ENCODE measurements around the gene KDM1B.

Gene KDM1B, protein sequence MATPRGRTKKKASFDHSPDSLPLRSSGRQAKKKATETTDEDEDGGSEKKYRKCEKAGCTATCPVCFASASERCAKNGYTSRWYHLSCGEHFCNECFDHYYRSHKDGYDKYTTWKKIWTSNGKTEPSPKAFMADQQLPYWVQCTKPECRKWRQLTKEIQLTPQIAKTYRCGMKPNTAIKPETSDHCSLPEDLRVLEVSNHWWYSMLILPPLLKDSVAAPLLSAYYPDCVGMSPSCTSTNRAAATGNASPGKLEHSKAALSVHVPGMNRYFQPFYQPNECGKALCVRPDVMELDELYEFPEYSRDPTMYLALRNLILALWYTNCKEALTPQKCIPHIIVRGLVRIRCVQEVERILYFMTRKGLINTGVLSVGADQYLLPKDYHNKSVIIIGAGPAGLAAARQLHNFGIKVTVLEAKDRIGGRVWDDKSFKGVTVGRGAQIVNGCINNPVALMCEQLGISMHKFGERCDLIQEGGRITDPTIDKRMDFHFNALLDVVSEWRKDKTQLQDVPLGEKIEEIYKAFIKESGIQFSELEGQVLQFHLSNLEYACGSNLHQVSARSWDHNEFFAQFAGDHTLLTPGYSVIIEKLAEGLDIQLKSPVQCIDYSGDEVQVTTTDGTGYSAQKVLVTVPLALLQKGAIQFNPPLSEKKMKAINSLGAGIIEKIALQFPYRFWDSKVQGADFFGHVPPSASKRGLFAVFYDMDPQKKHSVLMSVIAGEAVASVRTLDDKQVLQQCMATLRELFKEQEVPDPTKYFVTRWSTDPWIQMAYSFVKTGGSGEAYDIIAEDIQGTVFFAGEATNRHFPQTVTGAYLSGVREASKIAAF

DNA sequence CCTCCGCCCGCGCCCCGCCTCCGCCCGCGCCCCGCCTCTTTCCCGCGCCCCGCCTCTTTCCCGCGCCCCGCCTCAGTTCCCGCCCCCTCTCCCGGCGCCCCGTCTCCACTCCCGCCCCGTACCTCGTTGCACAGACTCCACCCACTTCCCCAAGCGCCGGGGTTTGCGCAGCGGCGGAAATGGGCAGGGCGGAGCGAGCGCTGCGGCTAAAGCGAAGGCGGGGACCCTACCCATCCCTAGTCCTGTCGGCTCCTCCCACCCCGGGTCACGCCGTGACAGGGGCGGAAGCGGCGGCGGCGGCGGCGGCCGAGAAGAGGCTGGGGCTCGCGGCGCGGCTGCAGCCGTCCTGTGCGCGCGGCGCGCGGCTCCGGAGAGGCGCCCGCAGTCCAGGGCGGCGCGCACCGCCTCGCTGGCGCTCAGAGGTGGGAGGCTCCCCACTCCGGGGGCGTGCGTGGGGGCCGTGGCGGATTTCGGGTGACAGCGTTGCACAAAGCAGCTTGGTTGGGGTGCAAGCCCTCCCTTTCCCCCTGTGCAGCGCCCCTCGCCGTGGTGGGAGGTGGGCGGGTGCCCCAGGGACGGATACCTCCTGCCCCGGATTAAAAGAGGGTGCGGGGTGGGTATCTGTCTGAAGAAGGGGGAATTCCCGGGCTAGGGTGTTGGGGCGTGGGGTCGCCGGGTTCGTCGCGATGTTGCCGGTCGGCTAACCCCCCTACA is at the start of gene KDM1B:
KDM1B (plus strand) TSS at position 273 of the 714 bp plus-strand sequence. CDS start 4,474 bp downstream, outside the sequence.
- peak; percentile 92 to 98 (median 94) for DNase-seq (ENCODE audit: low read depth in 4 of 4, low spot score in 1 of 4)

DNA sequence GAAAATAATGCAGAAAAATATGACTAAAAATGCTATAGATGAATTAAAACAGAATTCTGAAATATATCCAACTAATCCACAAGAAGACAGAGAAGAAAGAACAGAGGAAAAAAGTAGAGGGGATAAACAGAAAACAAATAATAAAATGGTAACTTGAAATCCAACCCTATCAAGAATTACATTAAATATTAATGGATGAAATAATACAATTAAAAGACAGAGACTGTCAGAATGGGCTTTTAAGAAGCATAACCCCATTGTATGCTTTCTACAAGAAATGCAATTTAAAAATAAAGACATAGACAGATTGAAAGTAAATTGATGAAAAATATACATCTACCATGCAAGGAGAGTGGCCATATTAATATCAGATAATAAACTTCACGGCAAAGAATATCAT is 48.2 kb upstream of the KDM1B start:
- no peak for DNase-seq (ENCODE audit: low read depth in 4 of 4, low spot score in 1 of 4)

DNA sequence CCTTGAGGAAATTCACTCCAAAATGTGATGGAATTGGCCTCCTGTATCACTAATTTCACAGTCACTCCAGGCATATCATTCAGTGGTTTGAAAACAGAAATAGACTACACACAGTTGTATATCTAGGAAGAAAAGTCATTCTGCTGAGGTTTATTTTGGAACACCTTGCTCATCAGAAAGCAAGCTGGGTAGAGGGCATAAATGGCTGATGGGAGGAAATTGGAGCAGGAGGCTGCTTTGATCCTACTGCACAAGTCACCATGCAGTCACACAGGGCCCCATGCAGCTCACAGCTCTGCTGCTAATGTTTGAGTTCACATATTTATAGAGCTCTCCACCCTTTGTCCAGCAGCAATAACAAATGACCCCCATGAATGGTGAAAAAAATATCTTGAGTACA is 45.1 kb upstream of the KDM1B start:
- DNase-seq (ENCODE audit: low read depth in 4 of 4, low spot score in 1 of 4): no peak

DNA sequence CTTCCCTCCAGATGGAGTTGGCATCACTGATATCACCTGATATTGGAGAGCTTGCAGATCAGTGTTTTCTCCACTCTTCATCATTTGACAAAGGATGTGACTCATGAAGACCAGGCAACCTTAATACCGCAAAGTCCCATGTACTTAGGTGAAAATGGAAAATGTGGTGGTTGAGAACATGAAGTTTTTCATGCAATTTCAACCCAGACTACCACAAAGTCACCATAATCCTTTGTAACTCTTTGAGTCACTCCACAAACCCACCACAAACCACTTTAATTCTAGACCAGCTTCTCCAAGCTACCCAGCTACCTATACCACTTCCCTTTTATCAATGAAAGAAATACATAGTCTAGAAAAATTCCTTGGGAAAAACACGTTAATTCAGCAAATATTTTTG is 39.9 kb upstream of the KDM1B start:
- DNase-seq (ENCODE audit: low read depth in 4 of 4, low spot score in 1 of 4): no peak

DNA sequence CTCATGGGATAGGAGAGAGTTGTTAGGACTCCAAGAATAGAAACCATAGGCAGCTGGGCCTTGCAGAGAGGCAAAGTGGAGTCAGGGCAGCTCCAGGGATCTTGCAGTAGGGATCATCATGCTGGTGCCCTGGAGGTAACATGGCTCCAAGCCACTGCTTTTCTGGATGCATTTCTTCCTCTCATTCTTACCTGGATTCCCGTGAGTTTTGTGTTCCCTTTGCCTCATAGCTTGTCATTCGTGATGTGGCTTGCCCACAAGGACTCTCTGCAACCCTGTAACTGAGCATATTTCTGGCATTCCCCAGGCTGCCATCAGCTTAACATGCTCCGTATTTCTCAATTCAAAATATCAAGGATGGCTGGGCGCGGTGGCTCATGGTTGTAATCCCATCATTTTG is 38.1 kb upstream of the KDM1B start:
- DNase-seq (ENCODE audit: low read depth in 4 of 4, low spot score in 1 of 4): no peak

DNA sequence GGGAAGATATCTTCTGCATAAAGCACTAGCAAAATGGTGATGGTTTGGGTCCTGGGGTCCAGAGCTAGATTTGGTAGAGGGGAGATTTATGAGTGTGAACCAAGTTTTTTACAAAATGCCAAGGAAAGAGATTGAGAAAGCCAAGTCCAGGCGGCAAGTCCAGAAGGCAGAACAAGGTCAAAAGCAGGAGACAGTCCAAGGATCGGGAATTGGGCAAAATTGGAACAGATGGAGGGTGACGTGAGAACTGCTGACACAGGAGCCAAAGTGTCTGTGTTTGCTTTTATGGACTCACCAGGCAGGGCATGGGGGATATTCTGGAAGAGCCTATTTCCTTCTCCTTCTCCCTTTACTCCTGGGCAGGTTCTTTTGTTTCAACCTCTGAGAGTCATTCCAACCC is 36.9 kb upstream of the KDM1B start:
- DNase-seq (ENCODE audit: low read depth in 4 of 4, low spot score in 1 of 4): no peak

DNA sequence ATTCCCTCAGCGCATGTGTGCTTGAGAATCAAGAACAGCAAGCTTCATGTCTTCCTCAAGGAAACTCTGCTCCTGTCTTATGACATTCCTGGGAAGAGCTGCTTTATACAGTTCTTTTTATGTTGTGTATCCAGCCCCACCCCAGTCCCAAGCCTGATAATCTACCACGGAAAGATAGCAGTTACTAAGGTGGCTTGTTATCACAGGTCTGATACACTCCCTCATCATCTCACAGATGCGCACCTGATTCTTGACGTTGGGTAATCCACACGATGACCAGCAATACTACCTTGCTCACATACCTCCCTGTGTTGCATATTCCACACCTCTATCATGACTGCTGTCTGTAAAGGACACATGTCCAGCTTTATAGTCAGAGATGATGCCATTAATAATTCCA is 36.0 kb upstream of the KDM1B start:
- no peak for DNase-seq (ENCODE audit: low read depth in 4 of 4, low spot score in 1 of 4)

DNA sequence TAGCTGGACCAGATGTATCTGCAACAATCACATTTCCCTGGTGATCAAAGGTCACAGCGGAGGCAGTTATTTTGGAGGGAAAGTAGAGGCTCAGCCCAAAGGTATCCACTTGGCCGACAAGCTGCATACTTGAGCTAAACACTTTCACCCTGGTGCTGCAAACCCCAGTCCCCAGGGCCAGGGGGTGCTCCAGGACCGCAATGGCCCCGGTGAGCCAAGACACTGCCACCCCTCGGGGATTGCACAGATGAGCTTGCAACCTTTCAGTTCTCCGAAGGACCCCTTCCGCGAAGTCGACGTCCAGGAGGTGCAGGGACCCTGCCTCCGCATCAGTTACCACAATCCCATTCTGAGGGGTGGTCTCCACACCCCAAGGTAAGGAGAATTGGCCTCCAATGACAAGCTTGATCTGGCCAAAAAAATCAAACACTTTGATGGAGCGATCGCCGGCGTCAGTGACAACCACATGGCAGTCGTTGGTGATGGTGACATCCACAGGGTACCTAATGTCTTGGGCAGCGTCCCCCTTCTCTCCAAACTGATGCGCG is 33.6 kb upstream of the KDM1B start:
- no peak for DNase-seq (ENCODE audit: low read depth in 4 of 4, low spot score in 1 of 4)

DNA sequence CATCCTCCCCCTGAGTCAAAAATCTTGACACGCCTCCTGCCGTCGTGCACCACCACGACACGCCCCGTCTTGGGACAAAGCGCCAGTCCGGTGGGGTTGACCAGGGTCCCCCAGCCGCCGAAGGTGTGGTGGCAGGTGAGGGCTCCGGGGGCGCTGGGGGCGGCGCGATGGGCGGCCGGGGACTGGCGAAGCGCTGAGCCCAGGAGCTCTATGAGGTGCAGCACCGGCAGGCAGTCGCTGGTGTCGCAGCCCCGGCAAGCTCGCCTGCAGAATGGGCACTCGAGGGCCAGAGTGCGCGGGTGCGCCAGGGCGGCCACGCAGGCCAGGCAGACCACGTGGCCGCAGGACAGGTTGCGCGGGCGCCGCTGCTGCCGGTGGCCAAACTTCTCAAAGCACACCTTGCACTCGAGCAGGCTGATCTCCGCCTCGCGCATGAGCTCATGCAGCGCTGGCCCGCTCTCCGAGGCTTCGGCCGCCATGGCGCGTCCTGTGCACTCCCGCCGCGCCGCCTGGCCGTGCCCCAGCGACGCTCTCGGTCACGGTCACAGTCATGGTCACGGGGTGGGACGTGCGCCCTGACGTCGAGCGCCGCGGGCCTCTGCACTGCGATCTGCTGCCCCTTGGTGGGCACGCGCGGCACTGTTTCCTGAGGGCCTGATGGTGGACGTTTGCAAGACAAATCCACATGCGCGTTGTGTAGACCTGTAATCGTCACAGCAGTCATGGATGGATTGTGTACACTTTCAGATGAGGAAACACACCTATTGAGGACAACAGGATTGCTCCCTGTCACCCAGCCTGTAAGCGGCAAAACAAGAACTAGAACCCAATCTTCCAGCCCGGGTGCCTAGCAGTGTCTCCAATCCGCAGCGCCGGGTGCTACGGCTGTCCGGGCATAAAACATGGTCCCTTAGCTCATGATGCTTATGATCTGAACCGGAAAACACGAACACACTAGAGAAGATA is 32.8 kb upstream of the KDM1B start, which contains the start of gene NHLRC1:
NHLRC1 (minus strand) TSS at position 550 of the 966 bp plus-strand sequence; CDS start at position 479, 71 bp downstream.
- peak; percentile 38 to 70 (median 52) for DNase-seq (ENCODE audit: low read depth in 4 of 4, low spot score in 1 of 4)

DNA sequence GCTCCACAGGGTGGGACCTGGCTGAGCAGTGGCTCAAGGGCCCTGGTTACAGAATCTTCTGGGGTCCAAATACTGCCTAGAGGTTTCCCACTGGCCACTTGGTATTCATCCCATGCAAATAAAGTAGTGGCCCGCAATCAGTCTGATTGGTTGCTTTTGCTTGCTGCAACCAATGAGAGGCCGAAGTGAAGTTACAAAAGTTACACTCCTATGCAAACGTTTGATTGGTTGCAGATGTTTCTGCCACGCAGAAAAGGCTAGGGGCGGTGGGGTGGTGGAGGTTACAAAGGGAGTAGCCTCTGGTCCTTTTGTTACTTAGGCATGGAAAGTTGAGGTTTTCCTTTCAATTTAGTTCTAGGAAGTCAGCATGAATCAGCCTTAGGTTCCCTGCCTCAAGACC is 29.1 kb upstream of the KDM1B start:
- no peak for DNase-seq (ENCODE audit: low read depth in 4 of 4, low spot score in 1 of 4)

DNA sequence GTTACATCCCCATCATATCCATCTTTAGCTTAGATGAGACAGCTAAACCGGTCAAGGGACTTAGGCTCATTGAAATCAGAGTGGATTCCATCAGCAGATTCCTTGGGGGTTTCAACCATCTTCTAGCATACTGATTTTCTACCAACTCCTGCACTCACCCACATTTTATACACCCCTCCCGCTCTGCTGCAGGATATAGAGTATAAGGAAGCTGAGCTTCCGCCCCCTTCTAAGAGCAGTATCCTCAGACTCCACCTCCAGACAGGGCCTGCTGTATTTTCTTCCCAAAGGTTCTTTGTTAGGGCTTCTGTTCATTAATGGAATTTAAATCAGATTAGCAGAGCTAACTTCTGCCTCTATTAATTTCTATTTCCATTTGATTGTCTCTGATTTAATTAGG is 22.9 kb upstream of the KDM1B start:
- DNase-seq (ENCODE audit: low read depth in 4 of 4, low spot score in 1 of 4): no peak

DNA sequence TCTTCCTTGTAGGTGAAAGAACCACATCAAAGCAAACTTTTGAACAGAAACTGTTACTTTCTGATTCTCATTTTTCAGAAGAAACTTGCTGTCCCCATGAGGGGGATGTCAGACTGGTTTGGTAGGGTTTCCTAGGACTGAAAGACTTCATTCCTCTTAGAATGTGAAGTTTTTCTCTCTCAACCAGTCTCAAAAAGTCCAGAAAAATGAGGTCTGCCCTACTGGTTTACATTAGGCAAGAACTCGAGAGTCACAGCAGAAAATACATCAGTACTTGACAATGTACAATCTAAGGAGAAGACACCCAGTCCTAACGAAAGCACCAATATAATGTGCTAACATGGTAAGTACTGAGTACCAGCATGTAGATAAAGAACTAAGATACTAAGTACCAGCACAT is 20.1 kb upstream of the KDM1B start:
- no peak for DNase-seq (ENCODE audit: low read depth in 4 of 4, low spot score in 1 of 4)

DNA sequence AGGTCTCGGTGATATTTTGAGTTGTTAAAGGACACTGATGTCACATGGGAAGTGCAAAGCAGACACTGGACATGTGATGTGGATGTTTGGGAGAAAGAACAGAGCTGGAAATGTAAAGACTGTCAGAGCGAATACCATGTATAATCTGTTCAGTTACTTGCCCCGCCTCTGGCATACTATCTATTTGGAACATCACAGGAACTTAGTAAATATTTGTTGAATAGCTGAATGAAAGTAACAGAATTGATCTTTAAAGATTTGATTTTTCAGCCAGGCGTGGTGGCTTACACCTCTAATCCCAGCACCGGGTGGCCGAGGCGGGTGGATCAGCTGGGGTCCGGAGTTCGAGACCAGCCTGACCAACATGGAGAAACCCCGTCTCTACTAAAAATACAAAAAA is 19.0 kb upstream of the KDM1B start:
- DNase-seq (ENCODE audit: low read depth in 4 of 4, low spot score in 1 of 4): no peak

DNA sequence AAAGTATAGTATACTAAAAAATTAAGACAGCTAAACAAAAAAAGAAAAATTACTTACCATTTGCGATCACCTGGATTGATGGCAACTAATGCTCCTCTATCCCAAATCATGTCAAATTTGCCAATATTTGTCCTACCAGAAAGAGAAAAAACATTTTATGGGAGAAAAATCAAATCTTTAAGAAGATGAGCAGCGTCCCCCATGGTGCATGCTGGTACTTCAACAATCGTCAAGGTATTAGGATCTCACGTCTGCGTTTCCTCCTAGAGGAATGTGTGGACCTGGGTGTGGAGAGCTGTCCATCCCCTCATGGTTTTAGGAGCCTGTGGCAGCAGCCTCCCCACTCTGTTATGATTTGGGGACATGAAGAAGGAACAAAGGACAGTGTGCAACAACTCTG is 16.3 kb upstream of the KDM1B start:
- no peak for DNase-seq (ENCODE audit: low read depth in 4 of 4, low spot score in 1 of 4)

DNA sequence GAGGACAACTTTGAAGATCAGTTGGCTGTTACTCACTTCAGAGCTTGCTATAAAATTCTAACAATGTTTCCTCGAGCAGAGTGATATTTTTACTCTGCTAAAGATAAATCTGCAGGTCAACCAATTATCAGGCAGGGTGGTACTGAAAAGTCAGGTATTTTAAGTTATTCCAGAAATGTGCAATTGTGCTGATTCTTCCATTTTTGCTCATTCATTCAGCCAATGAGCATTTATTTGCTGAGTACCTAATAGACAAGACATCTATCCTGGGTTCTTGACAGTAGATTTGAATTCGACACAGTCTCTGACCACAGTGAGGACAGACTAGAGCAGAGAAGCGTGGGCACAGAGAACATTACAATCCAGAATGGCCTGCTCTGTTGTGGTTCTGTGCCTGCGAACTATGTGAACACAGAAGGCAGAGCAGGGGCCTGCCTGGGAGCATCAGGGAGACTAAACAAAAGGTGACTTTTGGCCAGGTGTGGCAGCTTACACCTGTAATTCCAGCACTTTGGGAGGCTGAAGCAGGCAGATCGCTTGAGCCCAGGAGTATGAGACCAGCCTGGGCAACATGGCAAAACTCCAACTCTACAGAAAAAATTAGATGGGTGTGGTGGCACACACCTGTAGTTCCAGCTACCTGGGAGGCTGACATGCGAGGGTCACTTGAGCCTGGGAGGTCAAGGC is 15.1 kb upstream of the KDM1B start:
- DNase-seq (ENCODE audit: low read depth in 4 of 4, low spot score in 1 of 4): no peak

DNA sequence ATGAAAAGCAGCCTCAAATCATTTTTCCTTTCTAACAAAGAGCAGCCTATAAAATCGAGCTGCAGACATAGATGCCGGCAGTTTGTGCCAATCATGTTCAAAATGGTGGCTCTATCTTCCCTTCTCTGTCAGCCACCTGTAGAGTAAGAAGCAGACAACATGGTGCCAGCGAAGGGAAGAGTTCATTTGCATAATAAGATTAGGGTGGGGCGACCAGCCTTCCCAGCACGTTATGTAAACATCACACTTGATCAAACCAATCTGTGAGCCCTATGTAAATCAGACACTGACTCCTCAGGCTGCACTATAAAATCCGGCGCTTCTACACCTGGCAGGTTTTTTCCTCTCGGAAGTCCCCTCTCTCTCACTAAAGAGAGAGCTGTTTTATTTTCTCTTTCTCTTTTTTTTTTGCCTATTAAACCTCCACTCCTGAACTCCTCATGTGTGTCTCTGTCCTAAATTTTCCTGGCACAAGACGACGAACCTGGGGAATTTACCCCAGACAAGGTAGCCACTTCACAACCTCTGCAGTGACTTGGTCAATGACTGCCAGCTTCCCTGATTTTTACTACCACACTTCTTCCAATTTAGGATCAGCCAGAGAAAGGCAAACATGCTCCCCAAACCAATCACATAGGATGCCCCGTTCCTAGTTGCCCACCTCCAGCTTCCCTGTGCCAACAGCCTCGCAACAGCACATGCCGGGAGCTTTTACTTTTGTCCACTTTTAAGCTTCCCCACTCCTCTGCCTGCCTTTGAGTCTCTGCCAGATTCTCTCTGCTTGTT is 13.2 kb upstream of the KDM1B start:
- DNase-seq (ENCODE audit: low read depth in 4 of 4, low spot score in 1 of 4): no peak

DNA sequence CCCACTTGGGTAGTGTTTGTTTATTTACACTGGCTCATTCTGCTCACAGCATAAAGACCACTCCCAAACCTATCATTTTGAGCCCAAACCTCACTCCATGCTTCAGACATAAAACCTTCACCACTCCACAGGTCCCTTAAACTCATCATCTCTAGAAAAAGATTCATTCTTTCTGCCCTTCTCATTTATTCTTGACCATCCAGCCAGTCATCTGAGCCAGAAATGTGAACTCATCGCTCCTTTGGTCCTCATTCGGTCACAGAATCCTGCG is 12.7 kb upstream of the KDM1B start:
- DNase-seq (ENCODE audit: low read depth in 4 of 4, low spot score in 1 of 4): no peak

DNA sequence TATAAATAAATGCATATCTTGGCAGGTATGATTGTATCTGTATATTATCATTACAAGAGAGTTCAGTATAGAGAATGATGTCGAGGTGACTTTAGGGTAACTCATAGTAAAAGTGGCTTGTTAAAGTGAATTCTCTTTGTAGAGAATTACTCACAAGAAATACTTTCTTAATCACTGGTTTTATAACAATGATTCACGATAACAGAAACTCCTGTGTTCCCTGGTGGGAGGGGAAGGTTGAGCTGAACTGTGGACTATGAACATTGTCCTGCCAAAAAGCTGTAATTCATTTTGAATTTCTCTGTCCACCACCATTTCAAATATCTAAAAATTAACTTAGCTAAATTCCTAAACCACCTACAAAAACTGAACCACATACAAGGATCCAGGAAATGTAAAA is 8.1 kb upstream of the KDM1B start:
- no peak for DNase-seq (ENCODE audit: low read depth in 4 of 4, low spot score in 1 of 4)

DNA sequence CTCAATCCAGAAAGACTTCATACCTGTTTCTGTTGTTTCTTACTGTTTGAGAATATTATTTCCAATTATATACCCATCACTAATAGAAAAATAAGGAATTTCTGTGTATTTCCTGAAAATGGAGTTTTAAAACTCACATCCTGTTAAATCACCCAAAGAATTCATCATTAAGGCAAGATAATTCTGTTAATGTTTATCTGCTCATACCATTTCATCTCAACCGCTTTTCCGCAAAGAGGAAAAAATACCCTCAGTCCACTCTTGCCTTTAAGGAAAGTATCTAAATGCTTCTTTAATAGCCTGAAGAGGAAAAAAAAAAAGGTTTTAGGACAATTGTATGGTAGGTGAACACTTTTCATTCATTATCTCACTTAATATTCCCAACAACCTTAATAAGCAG is 7.6 kb upstream of the KDM1B start:
- no peak for DNase-seq (ENCODE audit: low read depth in 4 of 4, low spot score in 1 of 4)
